Gastrocnemius medialis (tissue), 4 donors: ENCODE data around the gene ADIPOQ. TPM values are rescaled to one million over a fixed set of nuclear protein-coding genes. Genes with fewer than 3 reads are reported as not detected.

Experiments
- ATAC-seq, 2 donors: fragments of 150-250 bp; one replicate each; pipeline ENCODE4 v1.9.1; 2016
- DNase-seq, 2 donors: peaks; one replicate each; pipeline ENCODE4 v3.0.0-alpha.2; 2019
- H3K27ac ChIP-seq, 4 donors: fragments of 200-600 bp; sonication (generic); 1 replicate in 1 of 4; 2 replicates in 3 of 4; pipeline ENCODE4 v1.5.1; 2016 to 2018; ENCODE audit warnings: mild to moderate bottlenecking in 2 of 4, moderate library complexity in 1 of 4
- H3K27me3 ChIP-seq, 3 donors: fragments of 200-600 bp; sonication (generic) in 2 of 3; 1 replicate in 1 of 3; 2 replicates in 2 of 3; pipeline versions ENCODE4 v1.5.1 to v1.6.0; 2016 to 2019; ENCODE audit warnings: mild to moderate bottlenecking in 1 of 3, moderate library complexity in 1 of 3
- H3K36me3 ChIP-seq, 2 donors: fragments of 200-600 bp; sonication (generic) in 1 of 2; one replicate each; pipeline ENCODE4 v1.5.1; 2017 to 2018
- H3K4me1 ChIP-seq, 2 donors: fragments of 200-600 bp; sonication (generic) in 1 of 2; one replicate each; pipeline ENCODE4 v1.5.1; 2016 to 2017; ENCODE audit warnings: mild to moderate bottlenecking in 2 of 2
- H3K4me3 ChIP-seq, 4 donors: fragments of 200-600 bp; sonication (generic) in 3 of 4; 1 replicate in 1 of 4; 2 replicates in 3 of 4; pipeline ENCODE4 v1.5.1; 2016 to 2019; ENCODE audit warnings: mild to moderate bottlenecking in 2 of 4
- H3K9me3 ChIP-seq, 3 donors: fragments of 200-600 bp; sonication (generic) in 2 of 3; 1 replicate in 1 of 3; 2 replicates in 2 of 3; pipeline ENCODE4 v1.5.1; 2016 to 2019
- CTCF ChIP-seq, 5 experiments: fragments of 450-650 bp in 3 of 5; fragments of 200-600 bp in 2 of 5; sonication (generic) in 2 of 5; IDR thresholded peaks in 4 of 5; conservative IDR thresholded peaks in 1 of 5; 1 replicate in 4 of 5; 2 replicates in 1 of 5; pipeline ENCODE4 v1.5.1; 2016 to 2019; ENCODE audit warnings: antibody characterized with exemption in 5 of 5, mild to moderate bottlenecking in 3 of 5, moderate library complexity in 3 of 5
- POLR2A ChIP-seq, 2 donors: fragments of 450-650 bp; IDR thresholded peaks; one replicate each; pipeline ENCODE4 v1.6.1; 2017; ENCODE audit warnings: antibody characterized with exemption in 2 of 2, mild to moderate bottlenecking in 2 of 2, moderate library complexity in 2 of 2
- in situ Hi-C, 4 donors: fragments of 200-750 bp; cut with MboI; loops; one replicate each; pipeline versions ENCODE4 v1.15.0 to v1.8.0; 2017; ENCODE audit warnings: low sequenced_read_pairs in 4 of 4
- intact Hi-C: fragments of 100-400 bp; cut with DNase I; formaldehyde crosslinking; loops from one replicate; pipeline ENCODE4 v1.15.1; 2023; ENCODE audit warnings: low total_unique reads
- total RNA-seq, 4 donors: library from RNA; depleted of rRNA; stranded (reverse); fragments of >200 nt; gene quantifications; one replicate each; pipeline versions ENCODE4 v1.1.0 to v1.2.3, GENCODE V29; 2016

ADIPOQ gene
- total RNA-seq, 4 donors from 2014 or later, result 0.33 to 4.1 (median 1.8) TPM

GRCh38 chr3:186825294-186825821 lies 17.2 kb upstream of the ADIPOQ start:
- Histone ChIP-seq H3K4me3 (no peak overlapping the region), H3K27me3 (peaks cover 37 to 49% (median 49%) of the 10 kb centered on the region in 3 donors), H3K36me3 (no peaks in the 10 kb centered on the region), H3K4me1 (peaks cover 0 to 14% of the 10 kb centered on the region in 2 donors), H3K27ac (no peak overlapping the region), H3K9me3 (no peaks in the 10 kb centered on the region)
- ATAC-seq (no peak), DNase-seq (no peak)
- intact Hi-C loops (loop anchor here (5.0 kb wide), 2 partner anchors 107 to 848 kb away; partner anchors contain the start of gene ST6GAL1), in situ Hi-C loops (no loop called here)
- TF ChIP-seq CTCF (IDR thresholded peaks at IDR 0.05 in 4 of 5, conservative IDR thresholded peaks at IDR 0.05 in 1 of 5) (no peak), POLR2A (IDR thresholded peaks at IDR 0.05) (no peak)

- DNase-seq, result no peak
- peaks cover 42 to 55% (median 55%) of the 10 kb centered on the region in 3 donors for H3K27me3 ChIP-seq
- H3K4me1 ChIP-seq, result peaks cover 0 to 14% of the 10 kb centered on the region in 2 donors
- intact Hi-C loops, result loop anchor here (5.0 kb wide), 2 partner anchors 106 to 849 kb away; partner anchors contain the start of gene ST6GAL1
- H3K36me3 ChIP-seq, result no peaks in the 10 kb centered on the region
- no peak overlapping the region for H3K27ac ChIP-seq
- no peaks in the 10 kb centered on the region for H3K9me3 ChIP-seq
- no peak for TF ChIP-seq POLR2A (IDR thresholded peaks at IDR 0.05)
- TF ChIP-seq CTCF (IDR thresholded peaks at IDR 0.05 in 4 of 5, conservative IDR thresholded peaks at IDR 0.05 in 1 of 5), result no peak
- H3K4me3 ChIP-seq, result peak overlapping the region in 1 of 4 donors; percentile 87
- in situ Hi-C loops, result no loop called here
- ATAC-seq, result no peak
Measured at GRCh38 chr3:186825872-186826409, 16.6 kb upstream of the ADIPOQ start.

GRCh38 chr3:186826410-186826975 lies 16.0 kb upstream of the ADIPOQ start:
- H3K27ac ChIP-seq, result no peak overlapping the region

More at GRCh38 chr3:186826410-186826975, 16.0 kb upstream of the ADIPOQ start:
- Histone ChIP-seq H3K4me3 (peak overlapping the region; percentile 65 to 90 (median 86)), H3K27me3 (peaks cover 42 to 61% (median 59%) of the 10 kb centered on the region in 3 donors), H3K36me3 (no peaks in the 10 kb centered on the region), H3K4me1 (peaks cover 0 to 14% of the 10 kb centered on the region in 2 donors), H3K9me3 (no peaks in the 10 kb centered on the region)
- no peak for TF ChIP-seq CTCF (IDR thresholded peaks at IDR 0.05 in 4 of 5, conservative IDR thresholded peaks at IDR 0.05 in 1 of 5)
- in situ Hi-C loops, result no loop called here
- ATAC-seq, result peak; percentile 18 to 25
- DNase-seq, result peak in 1 of 2 donors; percentile 13
- intact Hi-C loops, result loop anchor here (5.0 kb wide), 2 partner anchors 106 to 849 kb away; partner anchors contain the start of gene ST6GAL1
